SK-N-SH (cell line): Measurements from ENCODE around the gene DDRGK1. TPM values are rescaled to one million over a fixed set of nuclear protein-coding genes. Genes with fewer than 3 reads are reported as not detected.

Experiments
- CTCF ChIA-PET: fragments of 300-600, 350-600 bp; formaldehyde crosslinking; extraction: SDS; loops from one replicate; lab custom pipeline; 2021; lab: Yijun Ruan, JAX
- POLR2A ChIA-PET: fragments of 350-600 bp; sonication (Branson Sonifier 250); formaldehyde crosslinking; extraction: SDS; loops from one replicate; lab custom pipeline; 2020; ENCODE audit warnings: antibody characterized with exemption, inconsistent platforms; lab: Yijun Ruan, JAX
- DNase-seq: peaks from one replicate; pipeline ENCODE4 v3.0.0; 2012
- H2AFZ ChIP-seq: fragments of 200-600 bp; sonication (generic); 2 replicates; pipeline ENCODE4 v1.8.1; 2016; ENCODE audit warnings: antibody characterized with exemption, mild to moderate bottlenecking, low read depth
- H3F3A ChIP-seq: fragments of 200-600 bp; sonication (generic); replicated peaks from 2 replicates; pipeline ENCODE3; 2016; ENCODE audit warnings: antibody characterized with exemption, mild to moderate bottlenecking; ENCODE audit not compliant: insufficient read depth
- H3K27ac ChIP-seq, 2 experiments: fragments of 200-500 bp in 1 of 2; fragments of 200-600 bp in 1 of 2; sonication (Bioruptor generic) in 1 of 2; sonication (generic), shearing (Covaris generic) in 1 of 2; 2 replicates each; pipeline versions ENCODE4 v1.5.1 to v1.6.1; 2014 to 2016; ENCODE audit warnings: low read depth in 2 of 2, inconsistent platforms in 1 of 2, low read length in 1 of 2, mild to moderate bottlenecking in 1 of 2, mixed read lengths in 1 of 2
- H3K27me3 ChIP-seq: fragments of 200-600 bp; sonication (generic), shearing (Covaris generic); 2 replicates; pipeline ENCODE4 v1.6.1; 2016; ENCODE audit warnings: mixed run types; ENCODE audit not compliant: insufficient read depth
- H3K36me3 ChIP-seq, 2 experiments: fragments of 200-500 bp in 1 of 2; fragments of 200-600 bp in 1 of 2; sonication (Bioruptor generic) in 1 of 2; sonication (generic) in 1 of 2; replicated peaks in 1 of 2; 2 replicates each; pipeline versions ENCODE3 to v1.5.1; 2014 to 2016; ENCODE audit warnings: low read length in 1 of 2, mild to moderate bottlenecking in 1 of 2; ENCODE audit not compliant: insufficient read depth in 2 of 2, control insufficient read depth in 1 of 2
- H3K4me1 ChIP-seq, 2 experiments: fragments of 200-500 bp in 1 of 2; fragments of 200-600 bp in 1 of 2; sonication (Bioruptor generic) in 1 of 2; sonication (generic), shearing (Covaris generic) in 1 of 2; 2 replicates each; pipeline versions ENCODE4 v1.5.1 to v1.6.1; 2014 to 2016; ENCODE audit warnings: low read depth in 1 of 2, low read length in 1 of 2, mixed run types in 1 of 2; ENCODE audit not compliant: insufficient read depth in 2 of 2, control insufficient read depth in 1 of 2
- H3K4me2 ChIP-seq: fragments of 200-600 bp; sonication (generic), shearing (Covaris generic); 2 replicates; pipeline ENCODE4 v1.6.1; 2017; ENCODE audit warnings: mixed run types
- H3K4me3 ChIP-seq, 2 experiments: fragments of 200-500 bp in 1 of 2; fragments of 200-600 bp in 1 of 2; sonication (Bioruptor generic) in 1 of 2; sonication (generic), shearing (Covaris generic) in 1 of 2; 2 replicates each; pipeline versions ENCODE4 v1.5.1 to v1.8.1; 2014 to 2016; ENCODE audit warnings: low read depth in 2 of 2, inconsistent platforms in 1 of 2, low read length in 1 of 2, mild to moderate bottlenecking in 1 of 2, mixed read lengths in 1 of 2, moderate library complexity in 1 of 2
- H3K79me2 ChIP-seq: fragments of 200-600 bp; sonication (generic); 2 replicates; pipeline ENCODE4 v1.8.1; 2017; ENCODE audit warnings: mild to moderate bottlenecking; ENCODE audit not compliant: insufficient read depth
- H3K9ac ChIP-seq: fragments of 200-600 bp; sonication (generic); 2 replicates; pipeline ENCODE4 v1.6.1; 2017; ENCODE audit warnings: mixed run types
- H3K9me2 ChIP-seq: fragments of 200-600 bp; sonication (generic); 2 replicates; pipeline ENCODE4 v1.6.1; 2017; ENCODE audit warnings: mixed run types
- H3K9me3 ChIP-seq: fragments of 200-600 bp; sonication (generic); 2 replicates; pipeline ENCODE4 v1.6.1; 2017; ENCODE audit warnings: mixed run types, mild to moderate bottlenecking, moderate library complexity
- H4K20me1 ChIP-seq: fragments of 200-600 bp; sonication (generic); 2 replicates; pipeline ENCODE4 v1.6.1; 2017; ENCODE audit warnings: mild to moderate bottlenecking, mixed run types; ENCODE audit not compliant: insufficient read depth
- CTCF ChIP-seq: fragments of 200-600 bp; sonication (generic); IDR thresholded peaks from 2 replicates; pipeline ENCODE4 v1.6.1; 2017; ENCODE audit warnings: antibody characterized with exemption, mild to moderate bottlenecking, moderate library complexity
- EP300 ChIP-seq, 2 experiments: IDR thresholded peaks; 2 replicates each; pipeline versions ENCODE4 v1.4.0 to v1.6.1; 2012; ENCODE audit warnings: borderline replicate concordance in 1 of 2, low read depth in 1 of 2, low read length in 1 of 2
- EZH2phosphoT487 ChIP-seq: fragments of 200-600 bp; sonication (generic); IDR thresholded peaks from 2 replicates; pipeline ENCODE4 v1.6.1; 2017; ENCODE audit warnings: low read depth, mixed run types, mild to moderate bottlenecking, antibody characterized with exemption, moderate library complexity, borderline replicate concordance
- FOSL2 ChIP-seq: IDR thresholded peaks from 2 replicates; pipeline ENCODE4 v1.4.0; 2012; ENCODE audit warnings: low read depth, mild to moderate bottlenecking, moderate library complexity, borderline replicate concordance
- FOXM1 ChIP-seq: IDR thresholded peaks from 2 replicates; pipeline ENCODE4 v1.4.0; 2012; ENCODE audit warnings: low read depth, mild to moderate bottlenecking
- GATA2 ChIP-seq: sonication (generic); formaldehyde crosslinking; IDR thresholded peaks from 2 replicates; pipeline ENCODE4 v1.5.0; 2020; ENCODE audit warnings: mild to moderate bottlenecking, missing genetic modification reagents
- IRF3 ChIP-seq: fragments of 150-350 bp; IDR thresholded peaks from 2 replicates; pipeline ENCODE4 v1.6.1; 2016; ENCODE audit warnings: mild to moderate bottlenecking, low read depth, low read length
- MEF2A ChIP-seq: IDR thresholded peaks from 2 replicates; pipeline ENCODE4 v1.4.0; 2012; ENCODE audit warnings: low read depth, borderline replicate concordance
- MXI1 ChIP-seq: IDR thresholded peaks from 2 replicates; pipeline ENCODE4 v1.6.1; 2012; ENCODE audit warnings: mild to moderate bottlenecking, low read depth, low read length, improper control_type of control experiment
- NRF1 ChIP-seq: IDR thresholded peaks from 2 replicates; pipeline ENCODE4 v1.6.1; 2012; ENCODE audit warnings: low read depth, mild to moderate bottlenecking, low read length
- RFX5 ChIP-seq: IDR thresholded peaks from 2 replicates; pipeline ENCODE4 v1.6.1; 2012; ENCODE audit warnings: mild to moderate bottlenecking, improper control_type of control experiment, low read length
- SIN3A ChIP-seq: IDR thresholded peaks from 2 replicates; pipeline ENCODE4 v1.6.1; 2012; ENCODE audit warnings: low read depth, mild to moderate bottlenecking, low read length, moderate library complexity, borderline replicate concordance
- TCF12 ChIP-seq: IDR thresholded peaks from 2 replicates; pipeline ENCODE4 v1.4.0; 2012
- YY1 ChIP-seq: IDR thresholded peaks from 2 replicates; pipeline ENCODE4 v1.4.0; 2012; ENCODE audit warnings: low read depth, mild to moderate bottlenecking
- WGBS: methylation state at CpG from one replicate; pipeline ENCODE4 v1.1.6; 2017; ENCODE audit warnings: low lambda C conversion rate; 5-methylcytosine and 5-hydroxymethylcytosine counted together
- polyA plus RNA-seq, 3 experiments: library from polyadenylated mRNA; depleted of rRNA; stranded (reverse); fragments of >200 nt; gene quantifications; 2 replicates each; pipeline ENCODE4 v1.2.3, GENCODE V29; 2012

DDRGK1 gene
- polyA plus RNA-seq, 1 of the 3 experiments (the other 2 are of a cell fraction), result 70.6 TPM

- ChIA-PET POLR2A (no interaction called here), CTCF (interaction anchor here (1.0 to 3.3 kb wide), 5 partner anchors 10 to 634 kb away, joined by 3 to 16 read pairs (median 4); partner anchors contain the start of gene SLC4A11)
- Histone ChIP-seq H4K20me1 (no peaks in the 10 kb centered on the region), H3K9ac (no peak overlapping the region), H3K79me2 (no peaks in the 10 kb centered on the region), H3K9me2 (no peaks in the 10 kb centered on the region), H3K9me3 (no peaks in the 10 kb centered on the region), H3K36me3 (peaks cover 3 to 34% of the 10 kb centered on the region in 2 experiments), H3F3A (no peaks in the 10 kb centered on the region), H3K4me1 (no peaks in the 10 kb centered on the region), H3K4me3 (no peak overlapping the region; a peak in 1 of 4 replicates), H2AFZ (no peak overlapping the region), H3K4me2 (no peak overlapping the region), H3K27ac (no peak overlapping the region), H3K27me3 (no peaks in the 10 kb centered on the region)
- DNase-seq, result no peak
- no peak for TF ChIP-seq NRF1
- TF ChIP-seq CTCF, result peak; percentile 24; the same call in 1 of the 2 replicates
- no peak for TF ChIP-seq RFX5
- 78% methylated on average over 10 of the region's 10 CpGs for WGBS
Measured at GRCh38 chr20:3250091-3250504, 45.6 kb upstream of the DDRGK1 start.

- CTCF ChIA-PET, result interaction anchor here (1.2 kb wide), 1 partner anchor 635 kb away, joined by 3 read pairs; no protein-coding TSS in a partner anchor
- H3K4me2 ChIP-seq, result no peak overlapping the region
- no peaks in the 10 kb centered on the region for H3K4me1 ChIP-seq
- no peak overlapping the region for H3K4me3 ChIP-seq
- H3K27me3 ChIP-seq, result no peaks in the 10 kb centered on the region
- TF ChIP-seq FOXM1, result no peak
- TF ChIP-seq EZH2phosphoT487, result no peak
- TF ChIP-seq YY1, result no peak
- TF ChIP-seq, all 33 proteins: peak for 0
- POLR2A ChIA-PET, result interaction anchor here (0.6 to 1.5 kb wide), 2 partner anchors 9 to 33 kb away, joined by 3 to 6 read pairs; no protein-coding TSS in a partner anchor
- Histone ChIP-seq H4K20me1 (no peaks in the 10 kb centered on the region), H3K79me2 (no peaks in the 10 kb centered on the region), H2AFZ (no peak overlapping the region), H3K36me3 (peaks cover 0 to 27% of the 10 kb centered on the region in 2 experiments), H3K9me3 (no peaks in the 10 kb centered on the region), H3K9ac (no peak overlapping the region), H3F3A (no peaks in the 10 kb centered on the region), H3K27ac (no peak overlapping the region), H3K9me2 (no peaks in the 10 kb centered on the region)
- 93% methylated on average over 12 of the region's 18 CpGs for WGBS
- DNase-seq, result no peak
Measured at GRCh38 chr20:3248993-3249347, 44.5 kb upstream of the DDRGK1 start.

DNA sequence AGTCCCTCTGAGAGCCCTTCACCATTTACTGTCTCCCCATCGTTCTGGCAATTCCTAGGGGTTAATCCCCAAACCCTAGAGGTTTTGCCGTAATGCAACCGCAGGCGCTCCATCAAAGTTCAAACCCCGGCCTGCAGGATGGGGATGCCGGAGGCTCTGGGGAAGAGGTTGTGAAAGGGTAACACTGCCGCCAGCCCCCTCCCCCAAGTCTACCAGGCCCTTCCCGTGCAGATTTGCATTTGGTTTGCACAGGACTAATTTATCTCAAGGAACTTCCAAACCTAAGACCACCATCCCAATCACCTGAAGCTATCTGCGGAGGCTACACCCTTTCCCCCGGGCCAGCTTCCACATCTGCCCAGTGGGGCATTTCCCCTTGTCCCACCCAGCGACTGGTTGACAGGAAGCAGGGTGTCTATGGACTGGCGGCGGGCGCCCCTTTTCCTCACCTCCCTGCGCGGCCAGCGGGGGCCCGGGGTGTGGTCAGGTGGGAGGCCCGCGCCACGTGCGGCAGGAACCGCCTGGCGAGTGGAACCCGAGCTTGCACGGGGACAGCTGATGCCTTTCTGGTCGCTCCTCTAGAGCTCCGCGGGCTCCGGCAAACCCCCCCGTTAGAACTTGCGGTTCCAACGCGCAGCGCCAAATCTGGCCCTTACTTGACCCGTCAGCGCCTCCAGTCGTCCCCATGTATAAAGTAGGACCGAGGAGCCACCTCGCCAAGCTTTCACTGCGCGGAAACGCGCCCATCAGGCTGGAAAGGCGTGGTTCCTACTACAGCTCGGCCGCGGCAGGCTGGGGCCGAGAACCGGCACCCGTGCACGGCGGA is 43.9 kb upstream of the DDRGK1 start:
- H3K27ac ChIP-seq, result no peak overlapping the region
- no peak for DNase-seq
- H3K9me3 ChIP-seq, result no peaks in the 10 kb centered on the region
- no peaks in the 10 kb centered on the region for H3K9me2 ChIP-seq
- H3K4me3 ChIP-seq, result no peak overlapping the region
- no peaks in the 10 kb centered on the region for H3K79me2 ChIP-seq
- H3K9ac ChIP-seq, result no peak overlapping the region
- TF ChIP-seq SIN3A (no peak), MXI1 (no peak), TCF12 (no peak), GATA2 (CRISPR knock-in tag) (no peak), IRF3 (no peak), FOSL2 (no peak), CTCF (no peak), EP300 (IDR thresholded peaks at IDR 0.05; ENCODE audit: borderline replicate concordance in 1 of 2, low read depth in 1 of 2, low read length in 1 of 2) (no peak), MEF2A (no peak), EZH2phosphoT487 (no peak), YY1 (no peak)
- no peak overlapping the region for H3K4me2 ChIP-seq
- 92% methylated on average over 52 of the region's 53 CpGs for WGBS
- no peak overlapping the region for H2AFZ ChIP-seq
- ChIA-PET POLR2A (interaction anchor here (0.6 to 1.5 kb wide), 2 partner anchors 9 to 34 kb away, joined by 3 to 6 read pairs; no protein-coding TSS in a partner anchor), CTCF (interaction anchor here (1.4 kb wide), 1 partner anchor 68 kb away, joined by 3 read pairs; no protein-coding TSS in a partner anchor)
- no peaks in the 10 kb centered on the region for H3F3A ChIP-seq
- H4K20me1 ChIP-seq, result no peaks in the 10 kb centered on the region
- no peaks in the 10 kb centered on the region for H3K4me1 ChIP-seq
- peaks cover 0 to 22% of the 10 kb centered on the region in 2 experiments for H3K36me3 ChIP-seq
- H3K27me3 ChIP-seq, result no peaks in the 10 kb centered on the region
